Activated naive CD4-positive, alpha-beta T cell (primary cell): ENCODE results near the gene FZR1.

Experiments
- DNase-seq, 4 experiments: peaks; one replicate each; lab custom pipeline; 2025; lab: John Stamatoyannopoulos, UW

FZR1 gene

DNA sequence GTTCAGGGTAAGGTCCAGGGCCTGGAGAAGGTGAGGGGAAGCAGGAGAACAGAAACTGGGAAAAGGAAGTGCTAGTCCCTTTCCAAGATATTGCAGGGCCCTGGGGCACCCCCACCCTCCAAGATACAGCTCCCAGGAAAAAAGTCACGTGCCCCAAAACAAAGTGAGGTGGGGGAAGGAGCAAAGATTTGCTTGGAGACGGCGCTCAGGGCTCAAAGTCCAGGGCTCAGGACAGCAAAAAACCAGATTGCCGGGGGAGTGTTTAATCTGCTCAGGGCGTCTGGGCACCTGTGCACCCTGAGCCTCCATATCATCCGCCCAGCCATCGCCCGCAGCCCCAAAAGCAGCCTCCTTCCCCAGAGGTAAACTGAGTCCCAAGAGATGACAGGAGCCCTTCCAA is 32.1 kb upstream of the FZR1 start:
- no peak for DNase-seq

- no peak for DNase-seq
These were observed 31.5 kb upstream of the FZR1 start for GRCh38 chr19:3474614-3475013.

- no peak for DNase-seq
These were observed 30.7 kb upstream of the FZR1 start for GRCh38 chr19:3475449-3475848.

DNA sequence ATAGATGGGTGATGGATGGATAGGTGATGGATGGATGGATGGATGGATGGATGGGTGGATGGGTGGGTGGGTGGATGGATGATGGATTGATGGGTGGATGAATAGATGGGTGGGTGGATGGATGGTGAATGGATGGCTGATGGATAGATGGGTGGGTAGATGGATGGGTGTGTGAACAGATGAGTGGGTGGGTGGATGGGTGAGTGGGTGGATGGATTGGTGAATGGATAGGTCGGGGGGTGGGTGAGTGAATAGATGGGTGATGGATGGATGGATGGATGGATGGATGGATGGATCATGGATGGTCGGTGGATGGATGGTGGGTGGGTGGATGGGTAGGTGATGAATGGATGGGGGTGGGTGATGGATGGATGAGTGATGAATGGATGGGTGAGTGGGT is 29.3 kb upstream of the FZR1 start:
- no peak for DNase-seq

GRCh38 chr19:3477506-3477905 is 28.6 kb upstream of the FZR1 start:
- no peak for DNase-seq

DNA sequence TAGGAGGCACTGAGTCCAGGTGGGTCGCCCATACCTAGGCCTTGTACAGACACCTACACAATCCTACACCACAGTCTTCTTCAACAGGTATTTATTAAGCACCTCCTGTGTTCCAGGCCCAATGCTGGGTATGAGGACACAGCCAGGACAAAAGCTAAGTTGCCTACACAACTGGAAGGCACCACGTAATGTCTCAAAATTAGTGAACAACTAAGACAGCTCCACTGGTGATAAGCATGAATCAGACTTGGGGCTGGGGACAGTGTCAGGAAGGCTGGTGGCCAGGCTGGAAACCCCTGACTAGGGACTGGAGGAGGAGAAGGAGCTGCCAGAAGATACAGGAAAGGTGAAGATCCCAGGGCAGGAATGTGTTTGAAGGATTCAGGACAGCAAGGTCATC is 28.2 kb upstream of the FZR1 start:
- DNase-seq = no peak

GRCh38 chr19:3478409-3479176 is 27.5 kb upstream of the FZR1 start:
- DNase-seq = no peak

DNA sequence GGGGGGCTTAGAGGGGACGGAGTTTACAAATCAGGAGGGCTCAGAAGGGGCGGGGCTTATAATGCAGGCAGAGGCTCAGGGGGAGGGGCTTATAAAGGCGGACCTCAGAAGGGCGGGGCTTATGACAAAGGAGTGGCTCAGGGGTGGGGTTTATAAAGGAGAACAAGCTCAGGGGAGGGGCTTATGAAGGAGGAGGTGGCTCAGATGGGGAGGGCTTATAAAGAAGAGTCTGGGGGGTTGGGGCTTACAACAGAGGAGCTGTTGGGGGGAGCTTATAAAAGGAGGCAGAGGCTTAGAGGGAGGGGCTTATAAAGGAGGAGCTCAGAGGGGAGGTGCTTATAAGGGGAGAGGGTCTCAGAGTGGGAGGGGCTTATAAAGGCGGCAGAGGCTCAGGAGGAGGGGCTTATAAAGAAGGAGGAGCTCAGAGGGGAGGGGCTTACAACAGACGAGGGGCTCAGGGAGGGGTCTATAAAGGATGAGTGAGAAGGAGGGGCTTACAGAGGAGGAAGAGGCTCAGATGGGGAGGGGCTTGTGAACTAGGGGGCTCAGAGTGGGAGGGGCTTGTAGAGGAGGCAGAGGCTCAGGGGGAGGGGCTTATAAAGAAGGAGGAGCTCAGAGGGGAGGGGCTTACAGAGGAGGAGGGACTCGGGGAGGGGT is 26.8 kb upstream of the FZR1 start:
- DNase-seq = no peak

DNA sequence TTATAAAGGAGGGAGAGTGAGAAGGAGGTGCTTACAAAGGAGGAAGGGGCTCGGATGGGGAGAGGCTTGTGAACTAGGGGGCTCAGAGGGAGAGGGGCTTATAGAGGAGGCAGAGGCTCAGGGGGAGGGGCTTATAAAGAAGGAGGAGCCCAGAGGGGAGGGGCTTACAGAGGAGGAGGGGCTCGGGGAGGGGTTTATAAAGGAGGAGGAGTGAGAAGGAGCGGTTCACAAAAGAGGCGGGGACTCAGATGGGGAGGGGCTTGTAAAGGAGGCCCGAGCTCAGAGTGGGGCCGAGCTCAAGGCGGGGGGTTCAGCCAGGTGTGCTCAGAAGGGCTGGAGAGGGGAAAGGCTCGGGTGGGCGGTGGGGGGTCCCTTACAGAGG is 26.3 kb upstream of the FZR1 start:
- DNase-seq = peak in 1 of 4 experiments; percentile 17

DNA sequence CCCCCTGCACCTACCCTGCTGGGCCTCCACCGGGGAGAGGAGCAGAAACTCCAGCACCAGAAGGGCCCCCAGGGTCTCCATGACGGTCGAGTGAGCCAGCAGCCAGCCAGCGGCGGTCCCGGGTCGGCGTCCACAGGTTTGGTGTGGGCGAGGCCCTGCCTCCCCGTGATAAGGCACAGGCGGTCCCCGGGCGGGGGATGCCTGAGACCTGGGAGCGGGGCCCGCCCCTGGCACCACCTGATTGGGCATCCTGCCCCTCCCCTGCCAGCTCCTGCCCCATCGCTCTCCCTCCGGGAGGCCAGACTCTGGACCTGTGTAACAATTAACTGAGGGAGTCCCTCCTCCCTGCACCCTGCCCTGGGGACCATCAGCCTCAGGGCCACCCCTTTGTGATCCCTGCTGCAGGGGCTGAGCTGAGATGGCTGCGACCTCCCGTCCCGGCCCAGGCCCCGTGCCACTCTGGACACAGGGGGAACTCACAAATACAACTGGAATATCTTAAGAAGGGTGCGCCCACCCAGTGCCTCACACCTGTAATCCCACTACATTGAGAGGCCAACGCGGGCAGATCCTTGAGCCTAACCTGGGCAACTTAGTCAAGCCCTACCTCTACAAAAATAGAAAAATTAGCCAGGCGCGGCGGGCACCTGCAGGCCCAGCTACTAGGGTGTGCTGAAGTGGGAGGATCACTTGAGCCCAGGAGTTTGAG is 25.6 kb upstream of the FZR1 start, which contains the start of gene SMIM24:
Gene SMIM24, minus strand, starts transcription at position 143 of the 709 bp plus-strand sequence. Its CDS starts 62 bp downstream, at position 81.
- DNase-seq = no peak

DNA sequence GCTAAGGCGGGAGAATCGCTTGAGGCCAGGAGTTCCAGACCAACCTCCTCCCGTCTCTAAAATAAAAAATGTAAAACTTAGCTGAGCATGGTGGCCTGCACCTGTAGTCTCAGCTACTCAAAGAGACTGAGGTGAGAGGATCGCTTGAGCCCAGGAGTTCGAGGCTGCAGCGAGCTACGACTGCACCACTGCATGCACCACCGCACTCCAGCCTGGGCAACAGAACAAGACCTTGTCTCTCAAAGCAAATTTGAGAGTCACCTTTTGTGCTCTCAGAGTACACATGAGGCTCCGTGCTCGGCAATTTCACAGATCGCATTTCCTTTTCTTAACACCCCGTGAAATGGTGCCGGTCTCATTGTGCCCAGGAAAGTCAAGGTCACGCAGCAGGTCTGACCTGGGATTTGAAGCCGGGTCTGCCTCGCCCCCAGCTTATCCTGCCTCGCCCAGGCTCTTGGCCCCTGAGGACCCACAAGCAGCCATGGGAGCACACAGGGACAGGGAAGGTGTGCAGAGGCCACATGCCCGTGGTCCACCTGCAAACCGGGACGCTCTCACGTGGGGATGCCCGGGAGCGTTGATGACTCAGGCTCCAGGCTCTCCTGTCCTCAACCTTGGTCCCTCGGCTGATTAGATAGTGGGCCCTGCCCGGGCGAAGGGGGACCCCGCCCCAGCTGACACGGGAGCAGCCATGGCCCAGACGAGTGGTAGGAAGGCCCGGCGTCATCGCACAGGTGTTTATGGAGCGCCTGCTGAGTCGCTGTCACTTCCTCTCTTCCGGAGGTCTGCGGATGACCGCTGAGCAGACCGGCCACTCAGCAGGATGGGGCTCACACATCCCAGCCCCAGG is 24.6 kb upstream of the FZR1 start:
- no peak for DNase-seq

GRCh38 chr19:3482507-3483225 is 23.4 kb upstream of the FZR1 start:
- no peak for DNase-seq

- no peak for DNase-seq
These were observed 22.9 kb upstream of the FZR1 start, which contains the start of gene SMIM44 for GRCh38 chr19:3483226-3483628. SMIM44 (minus strand) TSS chr19:3483441; CDS start chr19:3483403, 38 bp downstream.

DNA sequence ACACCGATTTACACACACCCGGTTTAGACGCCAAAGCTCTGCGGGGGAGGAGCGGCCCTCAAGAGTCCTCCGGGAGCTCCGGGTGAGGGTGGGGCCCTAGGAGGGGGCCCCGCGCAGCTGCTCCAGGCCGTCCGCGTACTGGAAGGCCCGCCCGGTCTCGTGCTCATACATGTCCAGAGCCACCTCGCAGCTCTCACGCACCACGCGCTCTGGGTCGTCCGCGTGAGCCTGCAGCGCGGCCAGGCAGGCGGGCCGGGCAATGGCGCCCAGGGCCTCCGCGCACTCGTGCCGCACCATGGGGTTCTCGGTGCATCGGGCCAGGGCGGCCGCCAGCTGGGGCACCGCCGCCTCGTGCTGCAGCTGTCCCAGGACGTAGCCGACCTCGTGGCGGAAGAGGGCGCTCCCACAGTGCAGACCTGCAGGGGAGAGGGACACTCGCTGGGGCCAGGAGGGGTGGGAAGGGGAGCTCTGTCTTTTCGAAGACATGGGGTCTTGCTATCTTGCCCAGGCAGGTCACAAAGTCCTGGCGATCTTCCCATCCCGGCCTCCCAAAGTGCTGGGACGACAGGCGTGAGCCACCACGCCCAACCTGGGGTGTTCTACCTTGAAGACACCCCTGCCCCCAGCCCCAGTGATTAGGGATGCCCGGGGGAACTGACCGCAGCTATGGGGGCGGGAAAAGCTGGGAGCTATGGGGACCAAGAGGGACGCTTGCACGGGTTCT is 14.6 kb upstream of the FZR1 start:
- no peak for DNase-seq

GRCh38 chr19:3492131-3492839 is 13.8 kb upstream of the FZR1 start:
- no peak for DNase-seq

DNA sequence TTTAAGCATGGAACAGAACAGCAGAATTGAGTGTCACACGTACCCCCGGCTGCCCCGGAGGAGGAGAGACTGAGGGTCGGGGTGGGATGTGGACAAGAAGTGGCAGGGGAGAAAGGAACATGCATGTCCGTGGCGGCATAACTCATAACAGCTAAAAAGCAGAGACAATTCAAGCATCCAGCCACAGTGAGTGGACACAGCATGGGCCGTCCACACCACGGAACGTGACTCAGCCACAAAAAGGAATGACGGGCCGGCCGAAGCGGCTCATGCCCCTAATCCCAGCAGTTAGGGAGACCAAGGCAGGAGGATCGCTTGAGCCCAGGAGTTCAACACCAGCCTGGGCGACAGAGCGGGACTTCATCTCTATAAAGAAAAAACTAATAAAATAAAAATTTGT is 13.2 kb upstream of the FZR1 start:
- DNase-seq = no peak

GRCh38 chr19:3493651-3494050 is 12.5 kb upstream of the FZR1 start:
- DNase-seq = no peak

DNA sequence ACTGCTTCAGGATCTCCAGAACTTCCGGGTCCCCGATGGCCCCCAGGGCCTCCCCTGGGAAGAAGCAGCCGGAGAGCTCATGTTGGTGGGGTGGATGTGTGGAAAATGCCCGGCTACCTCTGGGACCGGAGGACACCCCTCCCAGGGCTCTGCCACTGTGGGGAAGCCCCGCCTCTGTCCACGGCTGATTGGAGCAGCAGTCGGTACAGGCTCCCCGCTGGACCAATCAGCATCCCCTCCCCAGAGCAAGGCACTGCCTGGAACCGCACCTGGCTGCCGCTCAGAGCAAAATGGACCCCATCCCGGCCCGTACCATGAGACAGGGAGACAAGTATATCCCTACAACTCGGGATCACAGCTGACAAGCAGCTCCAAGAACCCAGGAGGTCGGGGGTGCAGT is 12.1 kb upstream of the FZR1 start:
- peak in 1 of 4 experiments; percentile 16 for DNase-seq

GRCh38 chr19:3494559-3494958 is 11.6 kb upstream of the FZR1 start:
- DNase-seq = peak in 1 of 4 experiments; percentile 42
